A673 (cell line): ENCODE results near the gene PNPLA5.

Experiments
- CTCF ChIP-seq: fragments of 300-800, 200-600 bp; sonication (generic); conservative IDR thresholded peaks from 2 replicates; pipeline ENCODE4 v1.5.1; 2017; ENCODE audit warnings: low read depth, mild to moderate bottlenecking, antibody characterized with exemption, low read length, moderate library complexity, mixed read lengths
- EZH2 ChIP-seq: fragments of 200-600 bp; sonication (generic); IDR thresholded peaks from 2 replicates; pipeline ENCODE4 v1.6.1; 2017; ENCODE audit warnings: borderline replicate concordance, low read depth, mild to moderate bottlenecking, mixed read lengths, antibody characterized with exemption, low read length; ENCODE audit not compliant: poor library complexity, severe bottlenecking

DNA sequence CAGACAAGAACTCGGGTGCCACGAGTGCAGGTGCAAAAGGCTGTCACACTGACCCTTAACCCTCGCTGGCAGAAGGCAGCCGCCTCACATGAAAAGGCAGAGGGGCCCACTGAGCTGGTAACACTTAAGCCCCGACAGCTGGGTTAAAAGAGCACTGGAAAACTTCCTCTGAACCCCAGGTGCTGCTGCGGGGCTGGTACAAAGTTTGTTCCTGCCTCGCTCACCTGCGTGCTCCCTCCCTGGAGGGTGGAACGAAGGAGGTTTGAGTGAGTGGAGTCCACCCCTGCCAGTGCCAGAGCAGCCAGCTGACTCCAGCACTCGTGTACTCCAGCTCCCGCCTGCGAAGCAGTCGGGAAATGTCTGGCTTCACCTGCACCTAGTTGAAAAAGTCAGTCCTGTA is 42.1 kb downstream of the PNPLA5 start:
- TF ChIP-seq CTCF (no peak), EZH2 (no peak)
